ENCODE results near the gene SAMD14.

SAMD14 gene

GRCh38 chr17:50120475-50121253, 9.3 kb downstream of the SAMD14 start:
- no peaks in the 10 kb centered on the region for H3K36me3 ChIP-seq (ENCODE audit: control insufficient read depth, insufficient read depth, low read length)
- no peak overlapping the region for H3K9ac ChIP-seq
- no peak for TF ChIP-seq CTCF (IDR thresholded peaks at IDR 0.05)
- H3K4me2 ChIP-seq (ENCODE audit: low read length), result no peak overlapping the region
- no peaks in the 10 kb centered on the region for H3K79me2 ChIP-seq
- H3K9me3 ChIP-seq (ENCODE audit: control insufficient read depth, low read length), result no peaks in the 10 kb centered on the region
- no peak overlapping the region for H3K4me3 ChIP-seq (ENCODE audit: low read depth, low read length)
- no peaks in the 10 kb centered on the region for H3K4me1 ChIP-seq
- no peak overlapping the region for H2AFZ ChIP-seq
- no peaks in the 10 kb centered on the region for H3K27me3 ChIP-seq (ENCODE audit: control insufficient read depth, insufficient read depth, low read length)
- no peak overlapping the region for H3K27ac ChIP-seq

GRCh38 chr17:50118828-50119218, 11.1 kb downstream of the SAMD14 start:
- Histone ChIP-seq H3K9ac (no peak overlapping the region), H3K36me3 (ENCODE audit: control insufficient read depth, insufficient read depth, low read length) (no peaks in the 10 kb centered on the region), H3K9me3 (ENCODE audit: control insufficient read depth, low read length) (no peaks in the 10 kb centered on the region), H3K4me3 (ENCODE audit: low read depth, low read length) (no peak overlapping the region), H3K4me2 (ENCODE audit: low read length) (no peak overlapping the region), H3K79me2 (no peaks in the 10 kb centered on the region), H3K4me1 (peaks cover 5% of the 10 kb centered on the region), H3K27ac (no peak overlapping the region), H3K27me3 (ENCODE audit: control insufficient read depth, insufficient read depth, low read length) (no peaks in the 10 kb centered on the region), H2AFZ (no peak overlapping the region)
- TF ChIP-seq CTCF (IDR thresholded peaks at IDR 0.05), result no peak

GRCh38 chr17:50118076-50118827, 11.7 kb downstream of the SAMD14 start:
- no peak overlapping the region for H3K4me2 ChIP-seq (ENCODE audit: low read length)
- no peak overlapping the region for H2AFZ ChIP-seq
- H3K4me1 ChIP-seq, result peaks cover 5% of the 10 kb centered on the region
- H3K27me3 ChIP-seq (ENCODE audit: control insufficient read depth, insufficient read depth, low read length), result no peaks in the 10 kb centered on the region
- H3K9ac ChIP-seq, result no peak overlapping the region
- TF ChIP-seq CTCF (IDR thresholded peaks at IDR 0.05), result no peak
- H3K4me3 ChIP-seq (ENCODE audit: low read depth, low read length), result no peak overlapping the region
- no peaks in the 10 kb centered on the region for H3K79me2 ChIP-seq
- no peaks in the 10 kb centered on the region for H3K36me3 ChIP-seq (ENCODE audit: control insufficient read depth, insufficient read depth, low read length)
- no peak overlapping the region for H3K27ac ChIP-seq
- no peaks in the 10 kb centered on the region for H3K9me3 ChIP-seq (ENCODE audit: control insufficient read depth, low read length)

- Histone ChIP-seq H3K27me3 (ENCODE audit: control insufficient read depth, insufficient read depth, low read length) (no peaks in the 10 kb centered on the region), H3K79me2 (no peaks in the 10 kb centered on the region), H3K36me3 (ENCODE audit: control insufficient read depth, insufficient read depth, low read length) (no peaks in the 10 kb centered on the region), H3K4me2 (ENCODE audit: low read length) (no peak overlapping the region), H3K9me3 (ENCODE audit: control insufficient read depth, low read length) (no peaks in the 10 kb centered on the region), H3K4me3 (ENCODE audit: low read depth, low read length) (no peak overlapping the region), H2AFZ (peak overlapping the region; percentile 74), H3K4me1 (peaks cover 11% of the 10 kb centered on the region), H3K27ac (no peak overlapping the region), H3K9ac (no peak overlapping the region)
- TF ChIP-seq CTCF (IDR thresholded peaks at IDR 0.05), result peak; percentile 82
Observed at GRCh38 chr17:50117202-50118051, 12.5 kb downstream of the SAMD14 start.

Measured in parathyroid adenoma (tissue), 2 donors.